Fibroblast of peridontal ligament (primary cell): ENCODE results near the gene LHX2.
A peak's percentile ranks its signal among the peaks of the same experiment; 100 is the strongest.

Experiments
- DNase-seq: peaks from one replicate; pipeline ENCODE4 v3.0.0-alpha.2; 2010; ENCODE audit errors: extremely low read depth

LHX2 gene

GRCh38 chr9:124032247-124032646 is 20.7 kb downstream of the LHX2 start:
- DNase-seq, result no peak

GRCh38 chr9:124033348-124033747 is 21.8 kb downstream of the LHX2 start:
- DNase-seq, result no peak

DNA sequence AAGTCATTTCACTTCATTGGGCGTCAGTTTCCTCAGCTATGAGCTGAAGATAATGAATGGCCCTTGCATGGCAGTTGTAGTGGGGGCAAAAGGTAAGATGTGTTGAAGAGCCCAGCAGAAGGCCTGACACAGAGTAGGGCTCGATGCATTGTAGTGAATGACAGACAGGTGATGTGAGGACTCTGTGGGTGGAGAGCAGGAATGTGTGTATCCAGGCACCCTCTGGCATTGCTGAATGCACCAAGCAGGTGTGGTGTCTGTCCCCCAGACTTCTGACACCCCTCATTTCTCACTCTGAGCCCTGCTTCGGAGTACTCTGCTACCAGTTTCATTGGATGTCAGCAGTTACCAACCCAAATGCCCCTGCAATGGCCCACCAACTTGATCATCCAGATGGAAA is 22.4 kb downstream of the LHX2 start:
- DNase-seq, result no peak

- no peak for DNase-seq
Observed at GRCh38 chr9:124035001-124035650, 23.6 kb downstream of the LHX2 start.

DNA sequence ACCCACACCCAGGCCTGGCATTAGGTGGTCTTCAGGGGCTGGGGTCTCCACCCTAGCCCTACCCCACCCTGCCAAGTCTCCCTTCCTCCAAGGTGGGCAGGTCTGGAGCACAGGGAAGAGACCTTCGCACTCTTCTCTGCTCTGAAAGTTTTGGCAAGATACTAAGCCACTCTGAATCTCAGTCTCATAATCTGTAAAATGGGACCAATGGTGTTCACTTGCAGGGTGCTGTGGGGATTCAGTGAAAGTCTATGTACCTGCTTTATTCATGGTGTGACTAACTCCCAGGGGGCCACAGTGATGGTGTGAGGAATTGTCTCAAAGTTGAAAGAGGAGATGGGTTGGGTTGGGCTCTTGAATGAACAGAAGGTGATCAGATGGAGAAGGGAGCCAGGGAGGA is 25.0 kb downstream of the LHX2 start:
- no peak for DNase-seq

GRCh38 chr9:124037790-124038189 is 26.2 kb downstream of the LHX2 start:
- no peak for DNase-seq

GRCh38 chr9:124038239-124038638 is 26.7 kb downstream of the LHX2 start:
- no peak for DNase-seq

GRCh38 chr9:124038790-124039633 is 27.4 kb downstream of the LHX2 start:
- no peak for DNase-seq

GRCh38 chr9:124040186-124040931 is 28.8 kb downstream of the LHX2 start:
- peak; percentile 46 for DNase-seq

DNA sequence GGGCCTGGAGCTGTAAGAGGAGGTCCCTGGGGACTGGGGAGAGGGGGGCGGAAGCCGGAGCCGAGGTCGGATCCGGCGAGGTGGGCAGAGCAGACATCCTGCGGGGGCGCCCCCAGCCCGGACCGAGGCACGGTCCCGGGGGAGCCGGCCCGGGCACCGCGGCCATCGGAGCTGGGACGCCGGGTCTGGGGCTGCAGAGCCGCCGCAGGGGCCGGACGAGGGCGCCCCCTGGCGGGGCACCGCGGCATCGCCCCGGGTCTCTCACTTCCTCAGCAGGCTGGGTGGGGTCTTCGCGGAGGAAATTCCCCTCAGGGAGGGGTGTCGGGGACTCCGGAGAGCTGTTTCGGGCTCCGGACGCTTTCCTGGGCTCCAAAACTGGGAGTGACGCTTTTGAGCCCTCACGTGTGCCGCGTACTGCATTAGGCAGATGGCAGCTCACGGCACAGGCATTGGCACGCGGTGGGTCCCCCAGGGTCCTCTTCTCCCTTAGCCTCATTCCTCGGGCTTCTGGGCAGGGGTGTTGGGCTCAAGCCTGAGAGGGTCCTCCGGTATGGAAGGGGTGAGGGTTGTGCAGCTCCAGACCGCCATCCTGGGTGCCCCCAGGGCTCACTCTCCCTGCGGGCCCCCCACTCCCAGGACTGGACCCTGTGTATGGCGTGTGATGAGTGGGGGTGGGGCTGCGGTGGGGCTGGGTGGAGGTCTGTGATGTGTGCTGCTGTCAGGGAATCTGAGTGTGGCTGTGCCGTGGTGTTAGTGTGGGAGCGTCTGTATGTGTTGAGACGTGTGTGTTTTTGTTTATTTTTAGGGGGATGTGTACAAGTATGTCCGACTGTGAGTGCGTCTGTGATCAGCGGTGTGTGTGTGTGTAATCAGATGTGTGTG is 29.6 kb downstream of the LHX2 start:
- no peak for DNase-seq

GRCh38 chr9:124041817-124042116 is 30.2 kb downstream of the LHX2 start:
- DNase-seq, result no peak

DNA sequence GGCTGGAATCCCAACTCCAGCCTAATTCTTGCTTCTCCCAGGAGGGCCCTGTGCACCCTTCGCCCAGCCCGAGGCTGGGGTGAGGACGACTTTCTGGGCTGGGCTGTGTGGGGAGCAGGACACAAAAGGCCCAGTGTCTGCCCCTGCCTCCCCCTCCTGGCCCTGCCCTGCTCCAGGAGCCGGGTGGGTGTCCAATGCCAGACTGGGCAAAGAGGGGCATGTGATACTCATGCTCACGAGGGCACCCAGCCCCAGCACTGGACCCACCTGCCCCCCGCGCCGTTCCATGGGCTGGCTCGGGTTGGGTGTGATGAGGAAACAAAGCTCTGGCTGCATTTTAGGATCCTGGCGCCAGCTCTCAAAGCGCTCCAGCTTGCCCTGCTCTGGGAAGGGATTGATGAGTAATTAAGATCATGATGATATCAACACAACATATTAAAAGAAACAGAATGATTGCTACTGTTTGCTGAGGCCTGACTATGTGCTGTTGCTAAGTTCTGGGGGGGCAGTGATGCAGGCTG is 30.7 kb downstream of the LHX2 start:
- DNase-seq, result no peak

DNA sequence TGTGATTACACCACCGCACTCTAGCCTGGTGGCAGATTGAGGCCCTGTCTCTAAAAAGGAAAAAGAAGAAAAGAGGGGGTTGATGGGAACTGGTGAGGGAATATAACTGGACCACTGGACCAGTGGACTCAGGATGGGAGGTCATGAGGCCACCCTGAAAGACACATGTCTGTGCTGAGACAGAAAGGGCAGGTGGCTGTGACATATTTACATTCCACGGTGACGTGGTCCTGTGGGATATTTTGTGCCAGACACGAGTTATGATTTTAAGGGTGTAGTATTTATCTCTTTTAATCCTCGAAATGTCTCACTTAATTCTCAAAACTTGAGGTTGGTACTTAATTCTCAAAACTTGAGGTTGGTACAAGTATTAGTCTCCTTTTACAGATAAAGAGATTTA is 32.9 kb downstream of the LHX2 start:
- no peak for DNase-seq

DNA sequence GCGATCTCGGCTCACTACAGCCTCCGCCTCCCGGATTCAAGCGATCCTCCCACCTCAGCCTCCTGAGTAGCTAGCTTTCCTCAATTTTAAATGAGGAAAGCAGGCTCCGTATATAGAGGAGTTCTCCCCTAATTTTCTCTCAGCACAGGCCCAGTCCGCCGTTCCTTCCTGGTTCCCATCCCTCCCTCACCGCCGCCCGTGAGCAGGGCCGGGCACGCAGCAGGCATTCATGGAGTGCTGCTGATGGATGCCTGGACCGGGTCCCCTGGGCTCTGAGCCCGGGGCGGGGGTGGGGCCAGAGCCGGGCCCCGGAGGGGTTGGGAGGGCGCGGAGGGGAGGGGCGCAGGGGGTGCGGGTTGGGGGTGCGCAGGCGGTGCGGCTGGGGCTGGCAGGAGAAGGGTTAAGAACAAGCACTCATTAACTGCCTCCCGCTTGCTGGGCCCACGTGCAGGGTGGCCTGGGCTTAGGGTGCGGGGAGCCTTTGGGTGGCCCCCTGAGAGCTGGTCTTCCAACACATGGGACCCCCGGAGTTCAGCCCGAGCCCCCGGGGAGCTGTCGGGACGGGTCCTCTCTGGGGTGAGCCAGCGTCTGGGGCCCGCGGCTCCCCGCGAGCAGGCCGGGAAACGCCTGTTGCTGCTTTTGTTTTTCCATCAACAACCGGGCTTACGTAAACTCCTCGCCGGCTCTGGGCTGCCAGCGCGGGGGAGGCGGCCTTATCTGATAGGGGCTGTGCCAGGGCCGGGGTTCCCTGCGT is 33.7 kb downstream of the LHX2 start:
- DNase-seq, result no peak

DNA sequence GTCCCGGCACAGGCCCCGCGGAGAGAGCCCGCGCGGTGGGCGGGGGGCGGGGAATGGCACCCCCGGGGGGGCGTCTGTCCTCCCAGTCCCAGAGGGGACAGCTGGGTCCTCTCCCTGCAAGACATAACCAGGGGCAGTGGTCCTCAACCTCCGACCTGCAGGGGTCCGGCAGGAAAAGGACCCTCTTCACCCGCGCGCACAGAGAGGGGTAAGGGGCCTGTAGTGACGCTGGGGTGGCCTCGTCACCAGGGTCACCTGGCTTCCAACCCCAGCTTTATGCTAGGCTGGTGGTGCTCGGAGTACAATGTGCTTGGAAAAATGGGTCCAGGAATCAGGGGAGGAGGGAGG is 34.2 kb downstream of the LHX2 start:
- DNase-seq, result no peak

GRCh38 chr9:124046189-124046588 is 34.6 kb downstream of the LHX2 start:
- DNase-seq, result no peak

- DNase-seq, result no peak
Observed at GRCh38 chr9:124047251-124047672, 35.7 kb downstream of the LHX2 start.

- DNase-seq, result no peak
Observed at GRCh38 chr9:124050955-124051354, 39.4 kb downstream of the LHX2 start.

DNA sequence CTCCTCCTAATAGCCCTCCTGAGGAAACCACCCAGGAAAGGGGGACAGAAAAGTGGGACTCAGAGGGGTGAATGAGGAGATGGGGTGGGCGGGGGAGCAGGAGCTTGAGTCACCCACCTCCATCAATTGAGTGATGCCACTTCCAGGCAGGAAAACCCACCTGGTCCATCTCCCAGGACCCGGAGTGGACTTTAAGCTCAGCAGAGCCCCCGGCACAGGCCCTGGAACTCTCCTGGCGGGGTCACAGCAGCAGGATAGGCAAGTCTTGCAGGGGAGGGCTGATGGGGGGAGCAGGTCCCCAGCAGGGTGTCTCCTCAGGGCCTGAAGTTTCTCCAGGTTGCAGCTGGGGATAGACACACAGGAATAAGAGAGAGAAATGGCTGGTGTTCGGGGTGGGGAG is 40.8 kb downstream of the LHX2 start:
- no peak for DNase-seq

DNA sequence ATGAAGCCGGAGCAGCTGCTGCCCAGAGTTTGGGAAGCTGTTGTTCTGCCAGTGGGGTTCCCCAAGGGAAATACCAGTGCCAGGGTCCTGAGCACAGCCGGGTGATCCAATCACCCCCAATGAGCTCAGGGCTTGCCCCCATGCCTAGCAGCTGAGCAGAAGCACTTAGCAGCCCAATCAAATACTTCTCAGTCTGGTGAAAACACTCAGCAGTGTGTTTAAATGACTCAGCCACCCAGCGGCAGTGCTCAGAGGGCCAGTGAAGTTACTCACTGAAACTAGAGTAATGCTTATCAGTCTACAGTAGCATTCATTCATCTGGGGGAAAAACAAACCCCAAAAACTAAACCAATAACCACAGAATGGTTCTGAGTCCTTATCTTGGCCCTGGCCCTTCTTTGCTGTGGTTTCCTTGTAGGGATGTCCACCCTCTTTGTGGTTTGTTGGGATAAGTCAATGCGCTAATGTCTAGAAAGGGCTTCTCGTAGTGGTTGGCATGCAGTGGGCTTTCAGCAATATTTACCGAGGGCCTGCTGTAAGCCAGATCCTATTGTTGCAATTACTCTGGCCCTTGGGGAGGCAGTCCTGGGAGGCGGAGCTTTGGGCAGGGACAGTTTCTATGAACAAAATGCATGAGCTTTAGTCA is 43.1 kb downstream of the LHX2 start:
- DNase-seq, result peak; percentile 92
